NOMO-1 treated with DMSO at 0.1 percent for 48 hours (cell line): ENCODE results near the gene MPL.
"Not testable (repeated sequence)": the region's sequence is repeated elsewhere in the genome, so short reads cannot be mapped to it uniquely, and the experiment has no call there.

Experiments used
- DNase-seq: peaks from one replicate; lab custom pipeline; 2025; ENCODE audit not compliant: unreplicated experiment; lab: John Stamatoyannopoulos, UW

The MPL gene

GRCh38 chr1:43370564-43370963 is 32.9 kb downstream of the MPL start:
- no peak for DNase-seq

- DNase-seq = no peak
Measured at GRCh38 chr1:43372172-43372571, 34.6 kb downstream of the MPL start.

- DNase-seq = no peak
Measured at GRCh38 chr1:43373066-43373940, 35.7 kb downstream of the MPL start.

GRCh38 chr1:43376723-43377235 is 39.2 kb downstream of the MPL start:
- DNase-seq = no peak

GRCh38 chr1:43377831-43378230 is 40.2 kb downstream of the MPL start:
- no peak for DNase-seq

GRCh38 chr1:43379476-43379875 is 41.9 kb downstream of the MPL start:
- DNase-seq = no peak

- DNase-seq = peak; percentile 60
Measured at GRCh38 chr1:43381612-43382011, 44.0 kb downstream of the MPL start.

- no peak for DNase-seq
Measured at GRCh38 chr1:43382027-43382779, 44.6 kb downstream of the MPL start.

GRCh38 chr1:43383449-43383848 is 45.8 kb downstream of the MPL start:
- DNase-seq = no peak

- no peak for DNase-seq
Measured at GRCh38 chr1:43386676-43387075, 49.1 kb downstream of the MPL start.

- no peak for DNase-seq
Measured at GRCh38 chr1:43387976-43388599, 50.5 kb downstream of the MPL start.

- no peak for DNase-seq
Measured at GRCh38 chr1:43388613-43389012, 51.0 kb downstream of the MPL start.

GRCh38 chr1:43389326-43390313 is 52.0 kb downstream of the MPL start, which contains the start of the genes MED8 and SZT2:
Gene MED8 (minus strand): TSS chr1:43389800. CDS start chr1:43389764, 36 bp downstream.
Gene SZT2 (plus strand): TSS chr1:43389899. CDS start chr1:43389969, 70 bp downstream.
- peak; percentile 92 for DNase-seq

GRCh38 chr1:43392702-43393101 is 55.1 kb downstream of the MPL start:
- DNase-seq = no peak

GRCh38 chr1:43395523-43395922 is 57.9 kb downstream of the MPL start:
- no peak for DNase-seq

GRCh38 chr1:43396059-43396458 is 58.4 kb downstream of the MPL start:
- DNase-seq = no peak

GRCh38 chr1:43398227-43398626 is 60.6 kb downstream of the MPL start:
- no peak for DNase-seq

GRCh38 chr1:43400441-43400840 is 62.8 kb downstream of the MPL start:
- not testable (repeated sequence) for DNase-seq

GRCh38 chr1:43402089-43402865 is 64.7 kb downstream of the MPL start:
- DNase-seq = no peak
